HG03571 (cell line): Measurements from ENCODE around the gene HMX1.

Experiments used
- ATAC-seq: cut with Tn5 transposase; IDR thresholded peaks from one replicate; pipeline ENCODE4 v1.9.1; 2021; ENCODE audit not compliant: unreplicated experiment

HMX1 gene

DNA sequence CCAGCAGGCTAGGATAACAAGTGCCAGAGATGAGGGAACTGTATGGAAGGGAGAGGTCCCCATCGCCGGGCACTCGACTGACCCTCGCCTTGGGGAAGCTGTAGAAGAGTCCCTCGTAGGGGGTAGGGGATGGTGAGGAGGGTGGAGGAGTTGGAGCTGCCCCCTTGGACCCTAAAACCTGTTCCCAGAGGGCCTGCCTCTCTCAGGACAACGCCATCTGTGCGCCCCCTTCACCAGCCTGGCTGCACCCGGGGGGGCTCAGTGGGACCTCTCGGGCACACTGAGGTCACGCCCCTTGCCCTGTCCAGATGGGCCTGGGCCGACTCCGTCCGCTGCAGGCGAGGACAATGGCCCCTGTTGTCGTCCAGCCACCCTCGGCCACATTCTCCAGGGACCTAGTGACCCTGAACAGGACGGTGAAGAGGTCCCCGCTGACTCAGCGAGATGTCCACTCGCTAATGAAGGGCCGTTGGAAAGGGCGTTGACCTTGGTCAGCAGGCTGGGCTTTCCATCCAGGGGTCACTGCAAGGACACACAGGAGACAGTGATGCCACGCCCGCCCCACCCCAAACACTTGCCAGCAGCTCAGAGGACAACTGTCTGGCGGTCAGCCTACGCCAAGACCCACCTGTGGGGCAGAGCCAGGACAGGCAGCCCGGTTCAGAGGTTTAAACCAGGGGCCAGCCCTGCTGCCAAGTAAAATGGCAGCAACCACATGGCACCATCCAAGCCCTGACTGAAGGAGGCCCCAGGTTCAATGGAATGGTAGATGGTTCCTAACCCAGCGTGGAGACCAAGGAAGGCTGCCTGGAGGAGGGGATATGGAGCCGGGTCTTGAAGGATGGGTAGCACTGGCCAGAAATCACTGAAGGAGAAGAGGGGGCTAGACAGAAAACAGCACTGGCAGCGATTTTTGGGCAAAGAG lies 51.2 kb downstream of the HMX1 start:
- no peak for ATAC-seq

- ATAC-seq = no peak
These were observed 52.0 kb downstream of the HMX1 start for GRCh38 chr4:8819473-8820177.

DNA sequence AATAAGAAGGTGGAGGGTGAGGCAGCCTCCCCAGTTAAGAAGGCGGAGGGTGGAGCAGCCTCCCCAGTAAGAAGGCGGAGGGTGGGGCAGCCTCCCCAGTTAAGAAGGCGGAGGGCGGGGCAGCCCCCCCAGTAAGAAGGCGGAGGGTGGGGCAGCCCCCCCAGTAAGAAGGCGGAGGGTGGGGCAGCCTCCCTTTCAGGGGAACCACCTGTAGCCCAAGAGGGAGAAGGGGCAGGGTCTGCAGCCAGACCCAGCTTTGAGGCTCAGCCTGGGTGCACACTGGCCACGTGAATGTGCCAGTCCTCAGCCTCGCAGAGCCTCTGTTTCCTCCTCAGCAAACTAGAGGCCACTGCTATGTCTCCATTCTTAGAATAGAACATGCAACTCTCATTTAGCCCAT lies 52.6 kb downstream of the HMX1 start:
- ATAC-seq = no peak

- ATAC-seq = no peak
These were observed 53.4 kb downstream of the HMX1 start for GRCh38 chr4:8818063-8818881.

DNA sequence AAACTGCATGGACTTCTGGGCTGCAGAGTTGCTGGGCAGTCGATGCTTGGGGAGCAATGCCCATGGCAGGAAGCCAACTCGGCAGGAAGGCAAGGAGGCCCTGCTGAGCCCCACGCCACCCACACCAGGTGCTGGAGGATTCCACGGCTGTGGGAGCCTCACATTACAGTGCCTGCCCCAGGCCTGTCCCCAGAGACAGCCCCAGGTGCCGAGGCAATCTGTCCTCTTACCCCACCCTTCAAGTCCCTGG lies 53.9 kb downstream of the HMX1 start:
- ATAC-seq = no peak

- ATAC-seq = no peak
These were observed 54.4 kb downstream of the HMX1 start for GRCh38 chr4:8817096-8817812.
